ENCODE data around the gene GPC2.
A peak's percentile ranks its signal among the peaks of the same experiment; 100 is the strongest.
"Not testable (repeated sequence)": the region's sequence is repeated elsewhere in the genome, so short reads cannot be mapped to it uniquely, and the experiment has no call there.

The GPC2 gene

DNA sequence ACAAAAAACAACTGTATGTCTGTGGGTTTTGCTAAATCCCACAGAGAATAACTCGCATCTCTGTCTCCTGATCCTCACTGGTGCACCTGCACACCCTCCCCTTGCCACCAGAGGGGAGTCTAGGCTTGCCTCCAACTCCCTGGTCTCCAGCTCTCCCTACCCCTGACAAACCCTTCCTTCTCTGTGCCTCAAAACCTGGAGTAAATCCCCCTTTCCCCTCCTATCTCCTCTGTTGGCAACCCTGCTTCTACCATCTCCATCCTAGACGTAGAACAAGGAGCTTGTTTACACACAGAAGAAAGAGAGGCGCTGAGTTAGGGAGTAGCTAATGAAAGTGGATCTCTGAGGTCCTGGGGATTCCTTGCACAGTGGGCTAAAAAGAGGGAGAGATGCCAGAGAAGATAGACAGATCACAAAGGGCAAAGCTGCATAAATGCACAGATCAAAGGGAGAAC, 44.5 kb downstream of the GPC2 start:
- H3K27me3 Mint-ChIP-seq, result peaks cover 28% of the 10 kb centered on the region
- H3K4me1 Mint-ChIP-seq (ENCODE audit: low read depth), result peaks cover 22% of the 10 kb centered on the region
- intact Hi-C loops (cut with micrococcal nuclease), result loop anchor here (1.0 kb wide), 2 partner anchors 85 to 138 kb away; no protein-coding TSS in a partner anchor
- H3K4me3 Mint-ChIP-seq, result no peak overlapping the region
- no peaks in the 10 kb centered on the region for H3K9me3 Mint-ChIP-seq
- H3K27ac Mint-ChIP-seq, result no peak overlapping the region
- no peaks in the 10 kb centered on the region for H3K36me3 Mint-ChIP-seq (ENCODE audit: low read depth)

DNA sequence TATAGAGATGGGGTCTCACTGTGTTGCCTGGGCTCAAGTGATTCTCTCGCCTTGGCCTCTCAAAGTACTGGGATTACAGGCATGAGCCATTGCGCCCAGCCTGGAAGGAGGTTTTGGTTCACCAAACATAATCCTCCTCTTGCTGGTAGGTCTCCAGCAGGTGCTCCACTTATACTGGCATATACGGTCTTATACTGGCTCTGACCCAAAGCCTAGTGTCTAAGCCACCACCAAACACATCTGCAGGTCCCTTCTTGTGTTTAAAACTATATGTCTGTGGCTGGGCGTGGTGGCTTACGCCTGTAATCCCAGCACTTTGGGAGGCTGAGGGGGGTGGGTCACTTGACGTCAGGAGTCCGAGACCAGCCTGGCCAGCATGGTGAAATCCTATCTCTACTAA, 45.1 kb downstream of the GPC2 start:
- no peaks in the 10 kb centered on the region for H3K9me3 Mint-ChIP-seq
- peaks cover 22% of the 10 kb centered on the region for H3K4me1 Mint-ChIP-seq (ENCODE audit: low read depth)
- H3K36me3 Mint-ChIP-seq (ENCODE audit: low read depth), result peaks cover under 1% of the 10 kb centered on the region
- H3K27me3 Mint-ChIP-seq, result peaks cover 28% of the 10 kb centered on the region
- H3K4me3 Mint-ChIP-seq, result no peak overlapping the region
- no peak overlapping the region for H3K27ac Mint-ChIP-seq
- intact Hi-C loops (cut with micrococcal nuclease), result loop anchor here (1.0 kb wide), 1 partner anchor 138 kb away; no protein-coding TSS in a partner anchor

DNA sequence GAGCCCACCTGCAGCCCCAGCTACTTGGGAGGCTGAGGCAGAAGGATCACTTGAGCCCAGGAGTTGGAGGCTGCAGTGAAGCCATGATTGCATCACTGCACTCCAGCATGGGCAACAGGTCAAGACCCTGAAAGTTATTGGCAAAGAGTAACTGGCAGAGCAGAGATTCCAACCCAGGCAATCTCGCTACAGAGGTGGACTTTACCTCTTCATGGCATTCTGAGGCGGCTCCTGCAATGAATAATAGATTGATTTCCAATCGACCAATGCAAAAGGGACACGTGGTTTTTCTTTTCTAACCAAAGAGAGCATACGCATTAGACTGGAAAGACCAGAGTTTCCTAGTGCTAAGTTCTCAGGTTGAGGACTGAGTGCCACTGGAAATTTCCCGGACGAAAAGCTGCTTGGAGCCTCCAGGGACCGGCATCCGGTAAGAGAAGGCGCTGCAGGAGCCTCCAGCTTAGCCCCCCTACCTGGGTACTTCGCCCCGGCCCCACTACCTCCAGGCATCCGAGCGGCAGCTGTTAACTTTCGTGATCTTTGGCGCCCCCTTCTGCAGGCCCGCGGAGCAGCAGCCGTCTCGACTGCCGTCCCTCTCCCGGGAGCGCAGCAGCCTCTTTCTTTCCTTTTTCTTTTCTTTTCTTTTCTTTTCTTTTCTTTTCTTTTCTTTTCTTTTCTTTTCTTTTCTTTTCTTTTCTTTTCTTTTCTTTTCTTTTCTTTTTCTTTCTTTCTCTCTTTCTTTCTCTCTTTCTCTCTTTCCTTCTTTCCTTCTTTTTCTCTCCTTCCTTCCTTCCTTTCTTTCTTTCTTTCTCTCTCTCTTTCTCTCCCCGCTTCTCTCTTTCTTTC, 46.4 kb downstream of the GPC2 start:
- Mint-ChIP-seq H3K27me3 (peaks cover 28% of the 10 kb centered on the region), H3K27ac (no peak overlapping the region), H3K4me3 (no peak overlapping the region), H3K9me3 (no peaks in the 10 kb centered on the region), H3K4me1 (ENCODE audit: low read depth) (peaks cover 27% of the 10 kb centered on the region), H3K36me3 (ENCODE audit: low read depth) (peaks cover 11% of the 10 kb centered on the region)
- intact Hi-C loops (cut with micrococcal nuclease), result no loop called here

DNA sequence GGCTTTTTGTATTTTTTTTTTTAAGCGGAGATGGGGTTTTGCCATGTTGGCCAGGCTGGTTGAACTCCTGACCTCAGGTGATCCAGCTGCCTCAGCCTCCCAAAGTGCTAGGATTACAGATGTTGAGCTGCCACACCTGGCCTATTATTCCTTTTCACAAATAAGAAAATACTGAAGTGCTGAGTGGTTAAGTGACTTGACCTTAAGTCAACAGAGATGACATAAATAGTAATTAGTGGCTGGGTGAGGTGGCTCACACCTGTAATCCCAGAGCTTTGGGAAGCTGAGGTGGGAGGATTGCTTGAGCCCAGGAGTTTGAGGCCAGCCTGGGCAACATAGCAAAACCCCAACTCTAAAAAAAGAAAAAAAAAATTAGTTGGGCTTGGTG, 47.0 kb downstream of the GPC2 start:
- H3K4me3 Mint-ChIP-seq; intact Hi-C loops (cut with micrococcal nuclease); H3K9me3 Mint-ChIP-seq; H3K27ac Mint-ChIP-seq: not testable (repeated sequence)
- Mint-ChIP-seq H3K4me1 (ENCODE audit: low read depth) (peaks cover 34% of the 10 kb centered on the region), H3K27me3 (peaks cover 23% of the 10 kb centered on the region), H3K36me3 (ENCODE audit: low read depth) (peaks cover 11% of the 10 kb centered on the region)

DNA sequence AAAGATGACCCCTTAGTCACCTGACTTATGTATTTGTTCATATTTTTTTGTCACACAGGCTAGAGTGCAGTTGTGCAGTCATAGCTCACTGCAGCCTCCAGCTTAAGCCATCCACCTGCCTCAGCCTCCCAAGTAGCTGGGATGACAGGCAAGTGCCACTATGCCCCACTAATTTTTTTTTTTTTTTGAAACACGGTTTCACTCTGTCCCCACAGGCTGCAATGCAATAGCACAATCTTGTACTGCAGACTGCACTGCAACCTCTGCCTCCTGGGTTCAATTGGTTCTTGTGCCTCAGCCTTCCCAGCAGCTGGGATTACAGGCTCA, 48.6 kb downstream of the GPC2 start:
- Mint-ChIP-seq H3K36me3 (ENCODE audit: low read depth) (peaks cover 11% of the 10 kb centered on the region), H3K4me3 (no peak overlapping the region), H3K27me3 (peaks cover 19% of the 10 kb centered on the region), H3K9me3 (no peaks in the 10 kb centered on the region), H3K4me1 (ENCODE audit: low read depth) (peaks cover 45% of the 10 kb centered on the region), H3K27ac (peak overlapping the region; percentile 99)
- intact Hi-C loops (cut with micrococcal nuclease), result no loop called here

DNA sequence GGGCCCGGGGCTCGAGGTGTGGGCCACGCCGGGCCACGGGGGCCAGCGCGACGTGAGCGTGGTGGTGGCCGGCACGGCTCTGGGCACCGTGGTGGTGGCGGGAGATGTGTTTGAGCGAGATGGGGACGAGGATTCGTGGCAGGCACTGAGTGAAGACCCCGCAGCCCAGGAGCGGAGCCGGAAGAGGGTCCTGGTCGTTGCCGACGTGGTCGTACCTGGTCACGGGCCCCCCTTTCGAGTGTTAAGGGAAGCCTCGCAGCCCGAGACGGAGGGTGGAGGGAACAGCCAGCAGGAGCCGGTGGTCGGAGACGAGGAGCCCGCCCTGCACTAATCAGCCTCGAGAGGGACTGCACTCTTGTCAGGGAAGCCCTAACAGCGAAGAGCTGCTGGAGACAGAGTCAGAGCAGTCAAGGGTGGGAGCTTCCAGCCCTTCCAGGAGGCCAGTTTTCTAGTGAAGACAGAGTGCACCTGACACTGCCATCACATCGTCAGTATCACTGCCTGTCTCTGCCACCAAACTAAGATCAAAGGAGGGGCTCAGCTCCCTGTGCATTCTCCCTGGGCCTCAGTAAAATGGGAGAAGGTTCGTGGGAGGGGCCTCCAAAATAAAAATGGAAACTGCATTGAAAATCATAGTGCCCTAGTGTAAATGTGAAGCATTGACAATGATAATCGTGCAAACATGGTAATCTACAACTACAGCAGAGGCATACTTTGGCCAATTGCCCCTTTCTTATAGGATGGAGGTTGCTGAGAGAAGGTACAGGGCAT, 49.1 kb downstream of the GPC2 start:
- peaks cover 19% of the 10 kb centered on the region for H3K27me3 Mint-ChIP-seq
- H3K4me3 Mint-ChIP-seq, result peak overlapping the region; percentile 98
- intact Hi-C loops (cut with micrococcal nuclease), result loop anchor here (1.0 to 2.0 kb wide), 3 partner anchors 9 to 47 kb away; partner anchors contain the start of genes AP4M1, CNPY4, MCM7 and TAF6
- H3K9me3 Mint-ChIP-seq, result no peaks in the 10 kb centered on the region
- H3K4me1 Mint-ChIP-seq (ENCODE audit: low read depth), result peaks cover 45% of the 10 kb centered on the region
- peaks cover 13% of the 10 kb centered on the region for H3K36me3 Mint-ChIP-seq (ENCODE audit: low read depth)
- peak overlapping the region; percentile 99 for H3K27ac Mint-ChIP-seq

DNA sequence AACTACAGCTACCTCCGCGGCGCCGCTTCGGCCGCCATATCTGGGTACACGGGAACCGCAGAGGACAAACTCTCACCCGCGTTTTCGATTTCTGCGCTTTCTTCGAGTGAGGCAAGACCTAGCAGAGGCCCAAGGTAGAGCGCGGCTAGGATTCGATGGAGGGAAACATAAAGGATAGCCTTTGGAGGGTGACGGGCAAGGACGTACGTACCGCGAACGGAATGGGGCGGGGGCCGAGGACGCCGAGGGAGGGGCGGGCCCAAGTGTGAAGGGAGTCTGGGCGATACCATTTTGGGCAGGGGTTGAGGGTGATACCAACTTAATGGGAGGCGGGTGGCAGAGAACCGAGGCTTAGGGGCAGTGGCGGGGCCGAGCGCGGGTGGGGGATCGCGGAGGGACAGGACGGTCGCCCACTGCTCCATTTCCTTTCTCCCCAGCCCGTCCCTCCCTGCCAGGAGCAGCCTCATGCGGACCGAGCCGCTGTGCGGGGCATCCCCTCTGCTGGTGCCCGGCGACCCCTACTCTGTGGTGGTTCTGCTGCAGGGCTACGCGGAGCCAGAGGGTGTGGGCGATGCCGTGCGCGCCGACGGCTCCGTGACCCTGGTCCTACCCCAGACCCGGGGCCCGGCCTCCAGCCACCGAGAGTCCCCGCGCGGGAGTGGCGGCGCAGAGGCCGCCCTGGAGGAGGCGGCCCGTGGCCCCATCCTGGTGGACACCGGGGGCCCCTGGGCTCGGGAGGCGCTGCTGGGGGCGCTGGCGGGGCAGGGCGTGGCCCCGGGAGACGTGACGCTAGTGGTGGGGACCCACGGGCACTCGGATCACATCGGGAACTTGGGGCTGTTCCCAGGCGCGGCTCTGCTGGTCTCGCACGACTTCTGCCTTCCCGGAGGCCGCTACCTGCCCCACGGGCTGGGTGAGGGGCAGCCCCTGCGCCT, 50.0 kb downstream of the GPC2 start, which contains the start of gene MBLAC1:
TSS of gene MBLAC1 (plus strand) at position 37 of the 935 bp plus-strand sequence. CDS start at position 466, 429 bp downstream.
- intact Hi-C loops (cut with micrococcal nuclease), result loop anchor here (1.0 to 2.0 kb wide), 3 partner anchors 8 to 46 kb away; partner anchors contain the start of genes AP4M1, CNPY4, MCM7 and TAF6
- peak within 1 kb of the TSS; percentile 98 for H3K4me3 Mint-ChIP-seq
- H3K9me3 Mint-ChIP-seq, result no peaks in the 10 kb centered on the region
- peak within 1 kb of the TSS; percentile 99 for H3K27ac Mint-ChIP-seq
- H3K27me3 Mint-ChIP-seq, result peaks cover 17% of the 10 kb centered on the region
- H3K36me3 Mint-ChIP-seq (ENCODE audit: low read depth), result peaks cover 20% of the 10 kb centered on the region
- H3K4me1 Mint-ChIP-seq (ENCODE audit: low read depth), result peaks cover 48% of the 10 kb centered on the region

DNA sequence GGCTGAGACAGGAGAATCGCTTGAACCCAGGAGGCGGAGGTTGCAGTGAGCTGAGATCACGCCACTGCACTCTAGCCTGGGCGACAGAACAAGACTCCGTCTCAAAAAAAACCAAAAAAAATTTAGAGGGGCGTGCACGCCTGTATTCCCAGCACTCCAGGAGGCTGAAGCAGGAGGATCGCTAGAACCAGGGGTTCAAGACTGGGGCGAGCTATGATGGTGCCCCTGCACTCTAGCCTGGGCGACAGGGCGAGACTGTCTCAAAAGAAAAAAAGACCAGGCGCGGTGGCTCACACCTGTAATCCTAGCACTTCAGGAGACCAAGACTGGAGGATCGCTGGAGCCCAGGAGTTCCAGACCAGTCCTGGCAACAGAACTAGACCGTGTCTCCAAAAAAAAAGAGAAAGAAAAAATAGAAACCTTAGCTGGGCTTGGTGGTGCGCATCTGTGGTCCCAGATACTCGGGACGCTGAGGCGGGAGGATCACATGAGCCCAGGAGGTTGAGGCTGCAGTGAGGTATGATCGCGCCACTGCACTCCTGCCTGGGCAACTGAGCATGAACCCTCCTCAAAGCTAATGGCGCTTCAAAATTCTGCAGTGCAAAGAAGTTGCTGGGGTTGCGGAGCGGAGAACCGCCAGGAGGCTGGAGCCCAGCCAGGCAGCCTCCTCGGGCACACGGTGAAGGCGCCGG, 50.8 kb downstream of the GPC2 start:
- intact Hi-C loops (cut with micrococcal nuclease), result loop anchor here (2.0 kb wide), 2 partner anchors 26 to 46 kb away; partner anchors contain the start of genes AP4M1, MCM7 and ZNF3
- Mint-ChIP-seq H3K36me3 (ENCODE audit: low read depth) (peaks cover 20% of the 10 kb centered on the region), H3K27ac (peak overlapping the region; percentile 99), H3K27me3 (peaks cover 16% of the 10 kb centered on the region), H3K9me3 (no peaks in the 10 kb centered on the region), H3K4me1 (ENCODE audit: low read depth) (peaks cover 49% of the 10 kb centered on the region), H3K4me3 (peak overlapping the region; percentile 98)

DNA sequence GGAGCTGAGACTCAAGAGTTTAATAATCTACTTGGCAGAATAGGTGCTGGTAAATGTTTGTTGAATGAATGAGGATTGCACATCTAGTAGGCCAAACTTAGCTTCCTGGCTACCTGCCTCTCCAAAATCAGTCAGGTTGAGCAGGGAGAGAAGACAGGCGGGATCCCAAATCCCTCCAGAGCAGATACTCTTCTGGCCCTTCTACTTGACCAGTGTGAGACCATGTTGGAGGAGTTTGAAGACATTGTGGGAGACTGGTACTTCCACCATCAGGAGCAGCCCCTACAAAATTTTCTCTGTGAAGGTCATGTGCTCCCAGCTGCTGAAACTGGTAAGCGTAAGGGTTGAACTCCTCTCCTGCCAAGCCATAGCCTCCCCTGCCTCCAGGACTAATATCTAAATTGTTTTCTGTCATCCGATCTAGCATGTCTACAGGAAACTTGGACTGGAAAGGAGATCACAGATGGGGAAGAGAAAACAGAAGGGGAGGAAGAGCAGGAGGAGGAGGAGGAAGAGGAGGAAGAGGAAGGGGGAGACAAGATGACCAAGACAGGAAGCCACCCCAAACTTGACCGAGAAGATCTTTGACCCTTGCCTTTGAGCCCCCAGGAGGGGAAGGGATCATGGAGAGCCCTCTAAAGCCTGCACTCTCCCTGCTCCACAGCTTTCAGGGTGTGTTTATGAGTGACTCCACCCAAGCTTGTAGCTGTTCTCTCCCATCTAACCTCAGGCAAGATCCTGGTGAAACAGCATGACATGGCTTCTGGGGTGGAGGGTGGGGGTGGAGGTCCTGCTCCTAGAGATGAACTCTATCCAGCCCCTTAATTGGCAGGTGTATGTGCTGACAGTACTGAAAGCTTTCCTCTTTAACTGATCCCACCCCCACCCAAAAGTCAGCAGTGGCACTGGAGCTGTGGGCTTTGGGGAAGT, 52.6 kb downstream of the GPC2 start:
- Mint-ChIP-seq H3K27ac (peak overlapping the region; percentile 99), H3K4me3 (peak overlapping the region; percentile 5), H3K4me1 (ENCODE audit: low read depth) (peaks cover 54% of the 10 kb centered on the region), H3K9me3 (no peaks in the 10 kb centered on the region), H3K36me3 (ENCODE audit: low read depth) (peaks cover 22% of the 10 kb centered on the region), H3K27me3 (peaks cover 10% of the 10 kb centered on the region)
- intact Hi-C loops (cut with micrococcal nuclease), result no loop called here

DNA sequence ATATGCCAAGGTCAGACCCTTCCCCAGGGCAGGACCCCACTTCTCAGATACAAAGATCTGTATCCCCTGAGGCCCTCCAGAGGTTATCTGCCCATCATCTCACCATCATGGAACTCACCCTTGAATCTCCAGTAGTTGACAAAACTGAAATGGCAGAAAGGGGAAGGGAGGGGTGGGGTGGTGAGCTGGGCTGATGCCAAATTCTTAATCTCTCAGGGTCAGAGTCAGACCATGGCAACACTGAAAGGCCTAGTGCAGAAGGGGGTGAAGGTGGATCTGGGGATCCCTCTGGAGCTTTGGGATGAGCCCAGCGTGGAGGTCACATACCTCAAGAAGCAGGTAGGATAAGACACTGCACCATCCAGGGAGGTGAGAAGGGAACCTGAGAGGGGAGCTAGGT, 54.6 kb downstream of the GPC2 start:
- peaks cover 33% of the 10 kb centered on the region for H3K36me3 Mint-ChIP-seq (ENCODE audit: low read depth)
- intact Hi-C loops (cut with micrococcal nuclease), result no loop called here
- peak overlapping the region; percentile 35 for H3K27ac Mint-ChIP-seq
- no peaks in the 10 kb centered on the region for H3K27me3 Mint-ChIP-seq
- no peaks in the 10 kb centered on the region for H3K9me3 Mint-ChIP-seq
- no peak overlapping the region for H3K4me3 Mint-ChIP-seq
- peaks cover 64% of the 10 kb centered on the region for H3K4me1 Mint-ChIP-seq (ENCODE audit: low read depth)

DNA sequence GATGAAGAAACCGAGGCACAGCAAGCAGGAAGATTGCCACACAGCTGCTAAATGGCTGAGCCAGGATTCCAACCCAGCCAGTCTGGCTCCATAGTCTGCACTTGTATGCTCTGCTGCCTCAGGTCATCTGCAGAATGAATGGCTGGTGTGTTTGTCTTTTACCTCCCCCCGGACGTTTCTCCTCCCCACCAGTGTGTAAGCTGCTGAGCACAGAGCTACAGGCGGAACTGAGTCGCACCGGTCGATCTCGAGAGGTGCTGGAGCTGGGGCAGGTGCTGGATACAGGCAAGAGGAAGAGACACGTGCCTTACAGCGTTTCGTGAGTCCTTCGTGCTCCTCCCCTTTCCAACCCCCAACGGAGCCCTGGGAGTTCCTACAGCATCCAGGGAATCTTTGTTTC, 55.1 kb downstream of the GPC2 start:
- peaks cover 64% of the 10 kb centered on the region for H3K4me1 Mint-ChIP-seq (ENCODE audit: low read depth)
- H3K36me3 Mint-ChIP-seq (ENCODE audit: low read depth), result peaks cover 31% of the 10 kb centered on the region
- no peaks in the 10 kb centered on the region for H3K27me3 Mint-ChIP-seq
- intact Hi-C loops (cut with micrococcal nuclease), result no loop called here
- no peak overlapping the region for H3K4me3 Mint-ChIP-seq
- H3K27ac Mint-ChIP-seq, result peak overlapping the region; percentile 35
- no peaks in the 10 kb centered on the region for H3K9me3 Mint-ChIP-seq

DNA sequence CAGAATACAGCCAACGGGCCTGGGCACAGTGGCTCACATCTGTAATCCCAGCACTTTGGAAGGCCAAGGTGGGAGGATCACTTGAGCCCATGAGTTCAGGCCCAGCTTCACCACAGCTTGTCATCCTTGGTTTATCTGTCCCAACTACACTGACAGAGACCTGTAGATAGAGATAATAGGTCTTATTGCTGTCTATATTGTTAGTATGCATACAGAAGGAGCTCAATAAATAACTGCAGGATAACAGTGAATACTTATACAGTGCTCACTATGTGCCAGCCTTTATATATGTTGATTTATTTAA, 56.5 kb downstream of the GPC2 start:
- Mint-ChIP-seq H3K4me3 (peak overlapping the region; percentile 100), H3K9me3 (no peaks in the 10 kb centered on the region), H3K27ac (peak overlapping the region; percentile 97), H3K4me1 (ENCODE audit: low read depth) (peaks cover 60% of the 10 kb centered on the region), H3K27me3 (no peaks in the 10 kb centered on the region), H3K36me3 (ENCODE audit: low read depth) (peaks cover 22% of the 10 kb centered on the region)
- intact Hi-C loops (cut with micrococcal nuclease), result no loop called here
